SK-N-MC (cell line): Measurements from ENCODE around the gene ANTXR1.

ENCODE experiments used
- EZH2 ChIP-seq: fragments of 200-600 bp; sonication (generic); IDR thresholded peaks from one replicate; pipeline ENCODE4 v1.6.1; 2017; ENCODE audit warnings: antibody characterized with exemption
- FOXP2 ChIP-seq: optimal IDR thresholded peaks from 2 replicates; pipeline ENCODE3; 2011; ENCODE audit warnings: mild to moderate bottlenecking, moderate library complexity; ENCODE audit not compliant: insufficient read depth; ENCODE audit errors: extremely low read length, control extremely low read depth
- POLR2AphosphoS5 ChIP-seq: IDR thresholded peaks from 2 replicates; pipeline ENCODE4 v1.6.1; 2012; ENCODE audit warnings: mild to moderate bottlenecking, low read depth, low read length, borderline replicate concordance

DNA sequence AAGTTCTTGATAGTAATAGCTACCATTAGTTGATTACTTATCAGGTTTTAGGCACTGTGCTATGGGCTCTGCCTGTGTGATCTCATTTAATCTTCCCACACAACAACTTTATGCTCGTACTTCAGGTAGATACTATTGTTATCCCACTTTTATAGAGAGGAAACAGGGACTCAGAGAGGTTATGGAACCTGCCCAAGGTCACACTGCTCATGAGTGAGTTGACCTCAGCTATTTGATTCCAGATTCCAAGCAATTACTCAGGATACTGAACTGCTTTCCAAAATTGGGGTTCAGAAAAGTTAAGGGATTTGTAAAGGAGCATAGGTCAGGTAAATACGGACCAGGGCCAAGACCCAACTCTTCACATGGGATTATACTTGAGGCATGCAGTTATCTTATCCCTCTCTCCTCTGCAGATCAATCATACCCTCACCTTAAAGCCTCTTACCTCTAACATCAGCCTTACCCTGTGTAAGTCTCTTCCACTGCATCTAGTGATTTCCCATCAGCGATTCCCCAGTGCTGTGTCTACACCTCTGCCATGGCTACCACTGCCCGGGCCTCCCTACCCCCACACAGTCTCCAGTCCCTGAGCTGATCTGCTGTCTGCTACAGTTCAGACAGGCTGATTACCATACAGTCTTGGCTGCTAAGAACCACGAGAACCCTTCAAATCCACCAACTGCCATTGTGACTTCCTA is 74.4 kb downstream of the ANTXR1 start:
- no peak for TF ChIP-seq POLR2AphosphoS5
- no peak for TF ChIP-seq EZH2
- no peak for TF ChIP-seq FOXP2
